Sigmoid colon (tissue), 4 donors: Measurements from ENCODE around the gene SERPINB6.

Experiments
- CTCF ChIP-seq, 4 experiments: fragments of 450-650 bp in 3 of 4; fragments of 200-600 bp in 1 of 4; IDR thresholded peaks; one replicate each; pipeline ENCODE4 v1.5.1; 2016 to 2019; ENCODE audit warnings: antibody characterized with exemption in 4 of 4, mild to moderate bottlenecking in 3 of 4, moderate library complexity in 2 of 4
- EP300 ChIP-seq, 4 donors: sonication (generic); formaldehyde crosslinking; IDR thresholded peaks; one replicate each; pipeline ENCODE4 v1.6.1; 2017; ENCODE audit warnings: antibody characterized with exemption in 4 of 4
- POLR2AphosphoS5 ChIP-seq, 4 donors: sonication (generic); formaldehyde crosslinking; IDR thresholded peaks; one replicate each; pipeline ENCODE4 v1.6.1; 2017; ENCODE audit warnings: antibody characterized with exemption in 4 of 4

GRCh38 chr6:2937627-2938003 is 33.8 kb downstream of the SERPINB6 start:
- no peak for TF ChIP-seq CTCF (IDR thresholded peaks at IDR 0.05)
- no peak for TF ChIP-seq EP300 (IDR thresholded peaks at IDR 0.05)
- TF ChIP-seq POLR2AphosphoS5 (IDR thresholded peaks at IDR 0.05), result no peak
